BLaER1 (cell line): ENCODE results near the gene TTC9C.

ENCODE experiments used
- H3K27ac ChIP-seq: shearing (Covaris generic); formaldehyde crosslinking; 2 replicates; pipeline ENCODE4 v1.8.1; 2022
- H3K27me3 ChIP-seq: shearing (Covaris generic); formaldehyde crosslinking; 2 replicates; pipeline ENCODE4 v1.8.1; 2022
- H3K36me3 ChIP-seq: shearing (Covaris generic); formaldehyde crosslinking; 2 replicates; pipeline ENCODE4 v1.8.1; 2022
- H3K4me1 ChIP-seq: shearing (Covaris generic); formaldehyde crosslinking; 2 replicates; pipeline ENCODE4 v1.8.1; 2022
- H3K4me2 ChIP-seq: shearing (Covaris generic); formaldehyde crosslinking; 2 replicates; pipeline ENCODE4 v1.8.1; 2022
- H3K4me3 ChIP-seq: shearing (Covaris generic); formaldehyde crosslinking; 2 replicates; pipeline ENCODE4 v1.8.1; 2022
- H3K9ac ChIP-seq: shearing (Covaris generic); formaldehyde crosslinking; 2 replicates; pipeline ENCODE4 v1.8.1; 2022
- H3K9me3 ChIP-seq: shearing (Covaris generic); formaldehyde crosslinking; 2 replicates; pipeline ENCODE4 v1.8.1; 2022
- H4K20me1 ChIP-seq: shearing (Covaris generic); formaldehyde crosslinking; 2 replicates; pipeline ENCODE4 v1.8.1; 2022
- Cebpa-rat ChIP-seq: shearing (Covaris generic); IDR thresholded peaks from 2 replicates; pipeline ENCODE4 v1.8.1; 2022

TTC9C gene

GRCh38 chr11:62709247-62710000 is 18.9 kb upstream of the TTC9C start:
- peak overlapping the region; percentile 99 for H3K4me2 ChIP-seq
- H4K20me1 ChIP-seq = no peaks in the 10 kb centered on the region
- H3K9ac ChIP-seq = peak overlapping the region; percentile 92
- no peak for TF ChIP-seq Cebpa-rat
- no peaks in the 10 kb centered on the region for H3K27me3 ChIP-seq
- peaks cover 51% of the 10 kb centered on the region for H3K4me1 ChIP-seq
- peak overlapping the region; percentile 98 for H3K27ac ChIP-seq
- H3K9me3 ChIP-seq = no peaks in the 10 kb centered on the region
- peak overlapping the region; percentile 69 for H3K4me3 ChIP-seq
- peaks cover 45% of the 10 kb centered on the region for H3K36me3 ChIP-seq

GRCh38 chr11:62710001-62710345 is 18.3 kb upstream of the TTC9C start:
- peak overlapping the region; percentile 99 for H3K4me2 ChIP-seq
- peaks cover 46% of the 10 kb centered on the region for H3K4me1 ChIP-seq
- H3K9ac ChIP-seq = peak overlapping the region; percentile 92
- peak overlapping the region; percentile 69 for H3K4me3 ChIP-seq
- no peaks in the 10 kb centered on the region for H4K20me1 ChIP-seq
- H3K27ac ChIP-seq = peak overlapping the region; percentile 98
- no peaks in the 10 kb centered on the region for H3K27me3 ChIP-seq
- peaks cover 49% of the 10 kb centered on the region for H3K36me3 ChIP-seq
- no peak for TF ChIP-seq Cebpa-rat
- H3K9me3 ChIP-seq = no peaks in the 10 kb centered on the region

GRCh38 chr11:62712276-62712812 is 15.9 kb upstream of the TTC9C start:
- Histone ChIP-seq H3K36me3 (peaks cover 72% of the 10 kb centered on the region), H3K9ac (no peak overlapping the region), H3K4me3 (no peak overlapping the region), H3K9me3 (no peaks in the 10 kb centered on the region), H3K27me3 (no peaks in the 10 kb centered on the region), H3K4me2 (no peak overlapping the region), H3K27ac (no peak overlapping the region; the same call in 1 of the 2 replicates), H3K4me1 (peaks cover 27% of the 10 kb centered on the region), H4K20me1 (peaks cover 16% of the 10 kb centered on the region; the same call in 1 of the 2 replicates)
- TF ChIP-seq Cebpa-rat = no peak

GRCh38 chr11:62712861-62713260 is 15.4 kb upstream of the TTC9C start:
- Histone ChIP-seq H3K27ac (peak overlapping the region; percentile 1; the same call in 1 of the 2 replicates), H3K4me3 (no peak overlapping the region), H3K9me3 (no peaks in the 10 kb centered on the region), H3K36me3 (peaks cover 77% of the 10 kb centered on the region), H3K9ac (no peak overlapping the region), H3K4me2 (no peak overlapping the region), H4K20me1 (peaks cover 22% of the 10 kb centered on the region; the same call in 1 of the 2 replicates), H3K4me1 (peaks cover 21% of the 10 kb centered on the region), H3K27me3 (no peaks in the 10 kb centered on the region)
- no peak for TF ChIP-seq Cebpa-rat

GRCh38 chr11:62713343-62713742 is 14.9 kb upstream of the TTC9C start:
- Histone ChIP-seq H3K27ac (0 out of 2 replicates have a peak overlapping the region, but pooled peaks have one; percentile 1), H3K9ac (no peak overlapping the region), H4K20me1 (peaks cover 26% of the 10 kb centered on the region; the same call in 1 of the 2 replicates), H3K36me3 (peaks cover 82% of the 10 kb centered on the region), H3K4me3 (no peak overlapping the region), H3K27me3 (no peaks in the 10 kb centered on the region), H3K4me2 (no peak overlapping the region), H3K9me3 (no peaks in the 10 kb centered on the region), H3K4me1 (peaks cover 17% of the 10 kb centered on the region)
- no peak for TF ChIP-seq Cebpa-rat

- H3K4me3 ChIP-seq = no peak overlapping the region
- no peaks in the 10 kb centered on the region for H3K27me3 ChIP-seq
- H3K4me2 ChIP-seq = no peak overlapping the region
- no peak overlapping the region; the same call in 1 of the 2 replicates for H3K9ac ChIP-seq
- H3K27ac ChIP-seq = no peak overlapping the region
- H3K4me1 ChIP-seq = peaks cover 2% of the 10 kb centered on the region; the same call in 1 of the 2 replicates
- no peaks in the 10 kb centered on the region for H3K9me3 ChIP-seq
- peaks cover 38% of the 10 kb centered on the region; the same call in 1 of the 2 replicates for H4K20me1 ChIP-seq
- peaks cover 98% of the 10 kb centered on the region for H3K36me3 ChIP-seq
- TF ChIP-seq Cebpa-rat = no peak
Measured at GRCh38 chr11:62715150-62716130, 12.8 kb upstream of the TTC9C start.

GRCh38 chr11:62716206-62716605 is 12.1 kb upstream of the TTC9C start:
- no peak for TF ChIP-seq Cebpa-rat
- H4K20me1 ChIP-seq = peaks cover 38% of the 10 kb centered on the region; the same call in 1 of the 2 replicates
- no peak overlapping the region for H3K4me3 ChIP-seq
- H3K27ac ChIP-seq = no peak overlapping the region
- no peaks in the 10 kb centered on the region for H3K9me3 ChIP-seq
- no peaks in the 10 kb centered on the region for H3K4me1 ChIP-seq
- no peaks in the 10 kb centered on the region for H3K27me3 ChIP-seq
- H3K4me2 ChIP-seq = no peak overlapping the region
- H3K36me3 ChIP-seq = peaks cover 98% of the 10 kb centered on the region
- H3K9ac ChIP-seq = peak overlapping the region; percentile 53; the same call in 1 of the 2 replicates

- Histone ChIP-seq H3K4me2 (no peak overlapping the region), H3K36me3 (peaks cover 98% of the 10 kb centered on the region), H3K27ac (no peak overlapping the region)
Measured at GRCh38 chr11:62716816-62717215, 11.5 kb upstream of the TTC9C start.

GRCh38 chr11:62719302-62719978 is 8.8 kb upstream of the TTC9C start:
- Histone ChIP-seq H4K20me1 (peaks cover 66% of the 10 kb centered on the region), H3K4me3 (no peak overlapping the region), H3K27ac (no peak overlapping the region), H3K4me1 (peaks cover 13% of the 10 kb centered on the region), H3K27me3 (no peaks in the 10 kb centered on the region), H3K9me3 (no peaks in the 10 kb centered on the region), H3K9ac (no peak overlapping the region), H3K36me3 (peaks cover 98% of the 10 kb centered on the region), H3K4me2 (no peak overlapping the region)
- no peak for TF ChIP-seq Cebpa-rat

More at GRCh38 chr11:62716816-62717215, 11.5 kb upstream of the TTC9C start:
- Histone ChIP-seq H3K27me3 (no peaks in the 10 kb centered on the region), H3K9me3 (no peaks in the 10 kb centered on the region), H3K9ac (peak overlapping the region; percentile 53; the same call in 1 of the 2 replicates), H4K20me1 (peaks cover 40% of the 10 kb centered on the region), H3K4me1 (no peaks in the 10 kb centered on the region), H3K4me3 (no peak overlapping the region)
- TF ChIP-seq Cebpa-rat = no peak
